ENCODE measurements around the gene OR51B2.

DNA sequence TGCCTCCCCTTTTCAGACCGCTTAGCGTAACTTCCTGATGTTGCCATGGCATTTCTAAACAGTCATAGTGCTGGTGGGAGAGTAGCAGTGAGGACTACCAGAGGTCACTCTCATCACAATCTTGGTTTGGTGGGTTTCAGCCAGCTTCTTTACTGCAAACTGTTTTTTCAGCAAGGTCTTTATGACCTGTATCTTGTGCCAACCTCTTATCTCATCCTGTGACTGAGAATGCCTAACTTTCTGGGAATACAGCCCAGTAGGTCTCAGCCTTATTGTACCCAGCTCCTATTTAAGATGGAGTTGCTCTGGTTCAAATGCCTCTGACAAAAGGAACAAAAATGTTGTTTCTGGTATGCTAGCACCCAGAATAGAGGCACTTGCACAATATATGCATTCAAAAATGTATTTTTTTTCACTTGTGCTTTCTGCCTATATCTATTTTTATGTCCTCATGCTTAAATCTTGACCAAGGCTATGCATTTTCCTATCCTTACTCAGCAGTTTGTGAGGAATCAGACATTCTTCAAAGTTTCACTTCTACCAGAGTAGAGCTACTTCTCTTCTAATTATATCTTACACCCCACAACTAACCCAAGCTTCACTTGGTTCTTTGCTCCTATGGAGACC, 43.5 kb upstream of the OR51B2 start:
- TF ChIP-seq, protein P1, sequence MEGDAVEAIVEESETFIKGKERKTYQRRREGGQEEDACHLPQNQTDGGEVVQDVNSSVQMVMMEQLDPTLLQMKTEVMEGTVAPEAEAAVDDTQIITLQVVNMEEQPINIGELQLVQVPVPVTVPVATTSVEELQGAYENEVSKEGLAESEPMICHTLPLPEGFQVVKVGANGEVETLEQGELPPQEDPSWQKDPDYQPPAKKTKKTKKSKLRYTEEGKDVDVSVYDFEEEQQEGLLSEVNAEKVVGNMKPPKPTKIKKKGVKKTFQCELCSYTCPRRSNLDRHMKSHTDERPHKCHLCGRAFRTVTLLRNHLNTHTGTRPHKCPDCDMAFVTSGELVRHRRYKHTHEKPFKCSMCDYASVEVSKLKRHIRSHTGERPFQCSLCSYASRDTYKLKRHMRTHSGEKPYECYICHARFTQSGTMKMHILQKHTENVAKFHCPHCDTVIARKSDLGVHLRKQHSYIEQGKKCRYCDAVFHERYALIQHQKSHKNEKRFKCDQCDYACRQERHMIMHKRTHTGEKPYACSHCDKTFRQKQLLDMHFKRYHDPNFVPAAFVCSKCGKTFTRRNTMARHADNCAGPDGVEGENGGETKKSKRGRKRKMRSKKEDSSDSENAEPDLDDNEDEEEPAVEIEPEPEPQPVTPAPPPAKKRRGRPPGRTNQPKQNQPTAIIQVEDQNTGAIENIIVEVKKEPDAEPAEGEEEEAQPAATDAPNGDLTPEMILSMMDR (IDR thresholded peaks at IDR 0.05), result no peak
- no peak for TF ChIP-seq ZFX (IDR thresholded peaks at IDR 0.05; ENCODE audit: borderline replicate concordance)
